DOHH2 (cell line): ENCODE results near the gene ZSCAN1.

Experiments used
- CTCF ChIP-seq: fragments of 200-600 bp; sonication (generic); IDR thresholded peaks from one replicate; pipeline ENCODE4 v1.5.1; 2014; ENCODE audit warnings: antibody characterized with exemption, mild to moderate bottlenecking, low read depth, low read length; ENCODE audit not compliant: poor library complexity, severe bottlenecking
- EZH2phosphoT487 ChIP-seq: fragments of 200-600 bp; sonication (generic); IDR thresholded peaks from 2 replicates; pipeline ENCODE4 v1.6.1; 2017; ENCODE audit warnings: borderline replicate concordance, mild to moderate bottlenecking, antibody characterized with exemption, low read length, moderate library complexity, mixed read lengths

- TF ChIP-seq CTCF = no peak
- no peak for TF ChIP-seq EZH2phosphoT487
Observed at GRCh38 chr19:58089846-58090245, 56.0 kb downstream of the ZSCAN1 start.
